ENCODE results near the gene CHTF8. TPM values are rescaled to one million over a fixed set of nuclear protein-coding genes. Genes with fewer than 3 reads are reported as not detected.
"Not testable (repeated sequence)": the region's sequence is repeated elsewhere in the genome, so short reads cannot be mapped to it uniquely, and the experiment has no call there.

CHTF8 gene
- total RNA-seq, result 84.5 TPM
- long read RNA-seq, transcript CHTF8-201 (1 exons, 2,561 nt), result minor isoform, 6 of 69 reads
- long read RNA-seq, transcript CHTF8-203 (4 exons, 2,903 nt), result major isoform, 35 of 69 reads
- long read RNA-seq, transcript CHTF8-202 (4 exons, 1,073 nt), result minor isoform, 5 of 69 reads
- long read RNA-seq, transcript CHTF8-205 (3 exons, 856 nt), result minor isoform, 16 of 69 reads
- long read RNA-seq, partial matches to known transcripts, result 1 of 69 reads
- long read RNA-seq, other reads (novel, unspliced or antisense), result 5 of 69 reads

GRCh38 chr16:69132424-69133252, at the start of gene CHTF8, which contains the start of gene UTP4:
Gene CHTF8, minus strand, starts transcription at chr16:69132588. Its CDS starts 11,130 bp downstream, at chr16:69121458.
Gene UTP4, plus strand, starts transcription at chr16:69132649. Its CDS starts 811 bp downstream, at chr16:69133460.
- DNase-seq (ENCODE audit: low spot score), result peak; percentile 95

DNA sequence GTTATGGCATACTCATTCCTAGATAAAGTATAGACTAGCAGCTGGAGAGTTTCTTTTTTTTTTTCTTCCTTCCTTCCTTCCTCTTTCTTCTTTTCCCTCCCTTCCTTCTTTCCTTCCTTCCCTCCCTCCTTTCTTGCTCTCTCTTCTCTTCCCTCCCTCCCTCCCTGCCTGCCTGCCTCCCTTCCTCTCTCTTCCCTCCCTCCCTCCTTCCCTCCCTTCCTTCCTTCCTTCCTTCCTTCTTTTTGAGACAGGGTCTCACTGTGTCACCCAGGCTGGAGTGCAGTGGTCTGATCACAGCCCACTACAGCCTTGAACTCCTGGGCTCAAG, 47.6 kb upstream of the CHTF8 start:
- no peak for DNase-seq (ENCODE audit: low spot score)

- no peak for DNase-seq (ENCODE audit: low spot score)
Measured at GRCh38 chr16:69179328-69180010, 47.1 kb upstream of the CHTF8 start.

- no peak for DNase-seq (ENCODE audit: low spot score)
Measured at GRCh38 chr16:69176033-69176800, 43.8 kb upstream of the CHTF8 start.

- no peak for DNase-seq (ENCODE audit: low spot score)
Measured at GRCh38 chr16:69171325-69172084, 39.1 kb upstream of the CHTF8 start.

DNA sequence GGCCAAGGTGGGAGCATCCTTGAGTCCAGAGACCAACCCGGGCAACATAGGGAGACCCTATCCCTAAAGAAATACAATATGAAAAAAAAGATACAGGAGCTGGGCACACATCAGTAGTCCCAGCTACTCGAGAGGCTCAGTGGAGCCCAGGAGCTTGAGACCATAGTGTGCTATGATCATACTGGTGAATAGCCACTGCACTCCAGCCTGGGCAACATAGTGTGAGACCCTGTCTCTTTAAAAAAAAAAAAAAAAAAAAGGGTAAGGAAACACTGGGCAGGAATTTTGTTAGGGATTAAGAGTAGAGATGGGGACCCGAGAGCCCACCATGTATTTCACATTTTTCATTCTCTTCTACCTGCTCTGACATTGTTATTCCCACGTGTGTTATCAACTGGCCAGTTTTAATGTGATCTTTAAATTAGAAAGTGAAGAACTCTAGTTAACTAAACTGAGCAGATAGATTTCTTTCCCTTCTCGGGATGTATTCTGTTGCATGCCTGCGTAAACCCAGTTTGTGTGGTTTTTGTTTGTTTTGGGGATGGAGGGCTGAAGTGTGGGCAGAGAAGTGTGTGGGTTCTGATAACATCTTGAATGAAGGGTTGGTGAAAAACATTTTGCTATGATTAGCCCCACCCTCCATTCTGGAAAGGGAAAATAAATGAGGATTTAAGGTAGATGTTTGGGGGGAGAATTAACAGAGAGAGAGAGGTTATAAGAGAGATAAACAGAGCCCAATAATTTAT, 37.4 kb upstream of the CHTF8 start:
- DNase-seq (ENCODE audit: low spot score), result no peak

DNA sequence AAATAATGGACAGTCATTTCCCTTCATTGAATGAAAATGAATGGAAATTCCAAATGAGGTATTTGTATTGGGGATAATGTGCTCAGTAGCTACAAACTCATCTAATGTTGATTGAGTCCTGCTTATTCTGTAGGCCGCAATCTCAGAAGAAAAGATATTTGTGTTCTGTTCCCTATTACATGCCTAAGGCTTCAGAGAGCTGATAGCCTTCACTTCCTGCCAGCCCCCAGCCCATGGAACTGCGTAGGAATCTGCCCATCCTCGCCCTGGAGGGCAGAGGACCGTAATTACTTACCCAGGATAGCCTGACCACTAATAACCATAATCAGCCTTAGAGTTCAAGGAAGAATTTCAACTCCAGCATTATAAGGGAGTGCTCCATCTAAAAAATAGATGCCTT, 36.7 kb upstream of the CHTF8 start:
- DNase-seq (ENCODE audit: low spot score), result no peak

- DNase-seq (ENCODE audit: low spot score), result no peak
Measured at GRCh38 chr16:69166946-69167930, 34.9 kb upstream of the CHTF8 start.

DNA sequence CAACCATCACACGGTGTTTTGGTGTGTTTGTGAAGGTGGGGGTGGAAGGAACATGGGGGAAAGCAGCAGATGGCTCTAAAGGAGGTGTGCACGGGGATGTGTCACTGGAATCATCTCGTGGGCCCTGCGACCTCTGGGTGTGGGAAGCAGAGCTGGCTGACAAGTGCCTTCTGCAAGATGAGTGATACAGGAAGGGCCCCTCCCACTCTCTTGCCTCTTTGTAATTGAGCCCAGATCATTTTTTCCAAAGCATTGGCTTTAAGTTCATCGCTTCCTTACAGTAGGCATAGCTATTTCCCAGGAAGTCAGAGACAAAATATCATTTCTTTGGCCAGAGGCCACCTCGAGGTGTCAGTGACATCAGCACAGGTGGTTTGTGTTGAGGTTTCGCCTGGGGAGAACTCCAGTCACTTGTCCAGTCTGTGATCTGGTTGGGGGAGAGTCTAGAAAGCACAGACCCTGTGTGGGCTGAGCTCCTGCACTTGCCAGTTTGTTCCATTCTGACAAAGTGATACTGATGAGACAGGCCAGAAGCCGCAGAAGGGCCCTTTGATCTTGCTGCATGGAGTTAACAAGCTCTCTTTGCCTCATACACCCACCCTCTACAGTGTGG, 33.9 kb upstream of the CHTF8 start:
- no peak for DNase-seq (ENCODE audit: low spot score)

GRCh38 chr16:69165584-69165983, 33.2 kb upstream of the CHTF8 start:
- no peak for DNase-seq (ENCODE audit: low spot score)

DNA sequence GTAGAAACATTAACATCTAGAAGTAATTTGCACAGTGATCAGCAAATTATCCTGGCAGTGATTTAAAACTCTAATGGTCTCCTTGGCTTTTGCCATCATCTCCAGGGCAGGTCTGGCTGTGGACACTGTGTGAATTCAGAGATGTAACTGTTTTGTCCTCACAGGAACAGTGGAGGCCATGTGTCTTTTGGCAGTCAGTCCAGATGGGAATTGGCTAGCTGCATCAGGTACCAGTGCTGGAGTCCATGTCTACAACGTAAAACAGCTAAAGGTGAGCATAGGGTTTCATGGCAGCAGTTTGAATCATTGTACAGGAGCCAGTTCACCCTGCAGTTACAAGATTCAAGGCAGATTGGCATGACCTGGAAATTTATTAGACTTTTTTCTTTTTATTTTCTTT, 27.8 kb upstream of the CHTF8 start:
- DNase-seq (ENCODE audit: low spot score), result no peak

GRCh38 chr16:69157196-69157595, 24.8 kb upstream of the CHTF8 start:
- no peak for DNase-seq (ENCODE audit: low spot score)

- DNase-seq (ENCODE audit: low spot score), result no peak
Measured at GRCh38 chr16:69150146-69150865, 17.9 kb upstream of the CHTF8 start.

GRCh38 chr16:69149621-69150020, 17.2 kb upstream of the CHTF8 start:
- not testable (repeated sequence) for DNase-seq (ENCODE audit: low spot score)

- no peak for DNase-seq (ENCODE audit: low spot score)
Measured at GRCh38 chr16:69145658-69146057, 13.3 kb upstream of the CHTF8 start.

- DNase-seq (ENCODE audit: low spot score), result no peak
Measured at GRCh38 chr16:69143116-69143515, 10.7 kb upstream of the CHTF8 start.

DNA sequence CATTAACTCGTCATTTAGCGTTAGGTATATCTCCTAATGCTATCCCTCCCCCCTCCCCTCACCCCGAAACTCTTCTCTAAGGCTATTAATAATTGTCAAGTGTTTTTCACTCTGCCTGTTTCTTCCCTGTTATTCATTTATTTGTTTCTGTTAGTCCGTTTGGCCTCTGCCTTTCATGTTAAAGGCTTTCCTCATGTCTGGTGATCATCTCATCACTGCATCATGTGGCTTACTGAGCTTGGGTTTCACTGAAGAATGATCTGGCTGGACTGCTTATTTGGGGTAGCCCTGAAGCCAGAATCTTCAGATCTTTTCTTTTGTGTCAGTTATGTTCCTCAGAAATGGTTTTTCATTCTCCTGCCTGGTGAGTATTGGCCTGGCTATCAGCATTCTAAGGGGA, 9.5 kb upstream of the CHTF8 start:
- DNase-seq (ENCODE audit: low spot score), result no peak

GRCh38 chr16:69141014-69141413, 8.6 kb upstream of the CHTF8 start:
- DNase-seq (ENCODE audit: low spot score), result no peak
